Small intestine (tissue), 7 donors: ENCODE measurements around the gene DOCK4. TPM values are rescaled to one million over a fixed set of nuclear protein-coding genes. Genes with fewer than 3 reads are reported as not detected.

Experiments used
- DNase-seq, 2 donors: peaks; one replicate each; pipeline versions ENCODE4 v3.0.0 to v3.0.0-alpha.2; 2013
- FAIRE-seq: peaks from 2 replicates; lab custom pipeline; 2012; peaks lifted over from hg19 to GRCh38; lab: Jason Lieb, UNC
- H3K27ac ChIP-seq, 3 donors: one replicate each; pipeline ENCODE4 v1.5.1; 2013; ENCODE audit warnings: low read length in 2 of 3, mild to moderate bottlenecking in 2 of 3, control low read depth in 1 of 3, inconsistent platforms in 1 of 3, low read depth in 1 of 3, moderate library complexity in 1 of 3
- H3K27me3 ChIP-seq, 3 donors: one replicate each; pipeline ENCODE4 v1.6.1; 2013; ENCODE audit warnings: low read length in 3 of 3, inconsistent platforms in 1 of 3; ENCODE audit not compliant: control insufficient read depth in 3 of 3, insufficient read depth in 3 of 3
- H3K36me3 ChIP-seq, 3 donors: one replicate each; pipeline ENCODE4 v1.6.1; 2013; ENCODE audit warnings: low read length in 3 of 3, inconsistent platforms in 1 of 3, low read depth in 1 of 3, mild to moderate bottlenecking in 1 of 3, moderate library complexity in 1 of 3; ENCODE audit not compliant: control insufficient read depth in 3 of 3, insufficient read depth in 2 of 3
- H3K4me1 ChIP-seq, 3 donors: one replicate each; pipeline ENCODE4 v1.6.1; 2013; ENCODE audit warnings: low read length in 2 of 3, inconsistent platforms in 1 of 3, low read depth in 1 of 3, mild to moderate bottlenecking in 1 of 3, moderate library complexity in 1 of 3; ENCODE audit not compliant: control insufficient read depth in 3 of 3, insufficient read depth in 2 of 3
- H3K4me3 ChIP-seq, 3 donors: one replicate each; pipeline ENCODE4 v1.5.1; 2013; ENCODE audit warnings: low read length in 3 of 3, control low read depth in 1 of 3, inconsistent platforms in 1 of 3, low read depth in 1 of 3, mild to moderate bottlenecking in 1 of 3, moderate library complexity in 1 of 3
- H3K9me3 ChIP-seq, 2 donors: one replicate each; pipeline ENCODE4 v1.6.1; 2013; ENCODE audit warnings: low read depth in 1 of 2, low read length in 1 of 2; ENCODE audit not compliant: control insufficient read depth in 2 of 2, insufficient read depth in 1 of 2
- WGBS, 3 donors: extraction: QIAGEN DNeasy Blood & Tissue Kit; methylation state at CpG; one replicate each; pipeline ENCODE4 v1.1.7; 2013; 5-methylcytosine and 5-hydroxymethylcytosine counted together
- polyA plus RNA-seq, 4 donors: library from polyadenylated mRNA; stranded (reverse) in 3 of 4; unstranded in 1 of 4; fragments of 200-250 nt in 3 of 4; fragments of 120-200 nt in 1 of 4; gene quantifications; one replicate each; pipeline versions ENCODE4 v1.2.1 to v1.2.3, GENCODE V29; 2013
- donor health status: healthy with polysubstance abuse.
- donor health status: control.
- donor health status: control.
- donor health status: Bipolar disorder and iron deficiency.
- donor health status: healthy.

DOCK4 gene
- polyA plus RNA-seq, 4 donors, result 1.9 to 4.1 (median 3.8) TPM; not detected in 1

DNA sequence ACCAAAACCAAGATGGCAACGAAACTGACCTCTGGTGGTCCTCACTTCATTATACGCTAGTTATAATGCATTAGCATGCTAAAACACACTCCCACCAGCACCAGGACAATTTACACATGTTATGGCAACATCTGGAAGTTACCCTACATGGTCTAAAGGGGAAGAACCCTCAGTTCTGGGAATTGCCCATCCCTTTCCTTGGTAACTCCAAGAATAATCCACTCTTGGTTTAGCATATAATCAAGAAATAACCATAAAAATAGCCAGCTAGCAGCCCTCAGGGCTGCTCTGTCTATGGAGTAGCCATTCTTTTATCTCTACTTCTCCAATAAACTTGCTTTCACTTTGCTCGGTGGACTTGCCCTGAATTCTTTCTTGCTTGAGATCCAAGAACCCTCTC lies 191.1 kb downstream of the DOCK4 start:
- H3K27me3 ChIP-seq, result no peaks in the 10 kb centered on the region
- no peaks in the 10 kb centered on the region for H3K9me3 ChIP-seq
- FAIRE-seq (no peak), DNase-seq (no peak)
- 73 to 82% (median 78%) methylated on average over 3 of the region's 3 CpGs for WGBS, 3 donors
- H3K36me3 ChIP-seq, result no peaks in the 10 kb centered on the region
- no peak overlapping the region for H3K27ac ChIP-seq
- peaks cover 0 to 3% (median 0%) of the 10 kb centered on the region in 3 donors for H3K4me1 ChIP-seq
- H3K4me3 ChIP-seq, result no peak overlapping the region

DNA sequence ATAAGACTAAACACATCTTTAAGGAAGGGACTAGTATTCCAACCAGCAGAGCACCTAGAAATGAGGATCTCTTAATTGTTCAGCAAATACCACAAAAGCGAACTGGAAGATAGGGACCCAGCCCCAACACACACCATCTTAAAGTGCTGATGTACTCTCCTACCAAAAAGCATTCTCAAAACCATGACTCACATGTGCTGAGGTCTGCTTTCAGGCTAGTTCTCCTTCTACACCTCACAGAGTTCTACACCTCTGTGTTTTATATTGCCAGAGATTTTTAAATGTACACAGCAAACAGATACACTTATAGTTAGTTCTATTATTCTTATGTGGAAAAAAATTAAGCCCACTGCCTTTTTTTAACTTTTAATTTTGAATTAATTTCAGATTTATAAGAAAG lies 191.9 kb downstream of the DOCK4 start:
- Histone ChIP-seq H3K27me3 (no peaks in the 10 kb centered on the region), H3K27ac (no peak overlapping the region), H3K9me3 (no peaks in the 10 kb centered on the region), H3K4me3 (no peak overlapping the region), H3K4me1 (peaks cover 0 to 3% (median 0%) of the 10 kb centered on the region in 3 donors), H3K36me3 (no peaks in the 10 kb centered on the region)
- 93 to 96% (median 93%) methylated on average over 1 of the region's 1 CpG for WGBS, 3 donors
- no peak for FAIRE-seq
- DNase-seq, result no peak

- FAIRE-seq (no peak), DNase-seq (peak; percentile 14 to 62)
- Histone ChIP-seq H3K9me3 (no peaks in the 10 kb centered on the region), H3K36me3 (no peaks in the 10 kb centered on the region), H3K4me3 (no peak overlapping the region), H3K27ac (no peak overlapping the region), H3K4me1 (peaks cover 0 to 3% (median 0%) of the 10 kb centered on the region in 3 donors), H3K27me3 (no peaks in the 10 kb centered on the region)
- WGBS, 3 donors, result 59 to 80% (median 63%) methylated on average over 5 of the region's 5 CpGs
Measured at GRCh38 chr7:112013274-112013673, 192.9 kb downstream of the DOCK4 start.

- Histone ChIP-seq H3K9me3 (no peaks in the 10 kb centered on the region), H3K36me3 (no peaks in the 10 kb centered on the region), H3K4me3 (no peak overlapping the region), H3K4me1 (peaks cover 0 to 3% (median 0%) of the 10 kb centered on the region in 3 donors), H3K27ac (no peak overlapping the region), H3K27me3 (no peaks in the 10 kb centered on the region)
- WGBS, 3 donors, result 44 to 54% (median 52%) methylated on average over 5 of the region's 5 CpGs
- DNase-seq, result no peak
- FAIRE-seq, result no peak
Measured at GRCh38 chr7:112012242-112012641, 194.0 kb downstream of the DOCK4 start.

DNA sequence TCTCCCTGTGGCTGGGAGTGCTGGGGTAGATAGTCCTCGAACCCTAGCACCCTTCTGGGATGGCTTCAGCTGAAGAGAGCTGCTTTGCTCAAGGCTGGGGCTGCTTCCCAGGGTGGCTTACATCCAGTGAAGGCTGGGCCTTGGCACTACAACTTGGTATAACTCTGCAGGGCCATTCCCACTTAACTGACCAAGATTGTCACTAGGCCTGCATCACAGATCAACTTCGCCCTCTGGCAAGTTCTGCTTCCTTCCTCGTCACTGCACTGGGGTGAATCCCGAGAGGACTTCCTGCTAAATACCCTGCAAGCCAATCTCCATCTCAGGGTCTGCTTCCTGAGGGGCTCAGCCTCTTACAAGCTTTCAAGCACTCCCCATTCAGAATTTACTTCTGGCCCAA lies 195.2 kb downstream of the DOCK4 start:
- Histone ChIP-seq H3K4me3 (no peak overlapping the region), H3K27ac (no peak overlapping the region), H3K4me1 (peaks cover 0 to 3% (median 0%) of the 10 kb centered on the region in 3 donors), H3K36me3 (no peaks in the 10 kb centered on the region), H3K27me3 (no peaks in the 10 kb centered on the region), H3K9me3 (no peaks in the 10 kb centered on the region)
- WGBS, 3 donors, result 67 to 75% (median 69%) methylated on average over 4 of the region's 4 CpGs
- no peak for FAIRE-seq
- no peak for DNase-seq

- H3K27ac ChIP-seq, result no peak overlapping the region
- H3K27me3 ChIP-seq, result no peaks in the 10 kb centered on the region
- DNase-seq (no peak), FAIRE-seq (no peak)
- peaks cover 0 to 6% (median 0%) of the 10 kb centered on the region in 3 donors for H3K4me1 ChIP-seq
- 64 to 85% (median 82%) methylated on average over 2 of the region's 2 CpGs for WGBS, 3 donors
- H3K4me3 ChIP-seq, result no peak overlapping the region
- H3K9me3 ChIP-seq, result no peaks in the 10 kb centered on the region
- H3K36me3 ChIP-seq, result no peaks in the 10 kb centered on the region
Measured at GRCh38 chr7:112010109-112010508, 196.1 kb downstream of the DOCK4 start.

GRCh38 chr7:112009081-112009480 lies 197.1 kb downstream of the DOCK4 start:
- no peak for DNase-seq
- Histone ChIP-seq H3K4me1 (peaks cover 0 to 6% (median 0%) of the 10 kb centered on the region in 3 donors), H3K27me3 (no peaks in the 10 kb centered on the region), H3K4me3 (no peak overlapping the region), H3K27ac (no peak overlapping the region), H3K36me3 (no peaks in the 10 kb centered on the region), H3K9me3 (no peaks in the 10 kb centered on the region)
- FAIRE-seq, result no peak

- Histone ChIP-seq H3K36me3 (no peaks in the 10 kb centered on the region), H3K4me3 (no peak overlapping the region), H3K9me3 (no peaks in the 10 kb centered on the region), H3K27ac (no peak overlapping the region), H3K4me1 (peaks cover 0 to 3% (median 0%) of the 10 kb centered on the region in 3 donors), H3K27me3 (no peaks in the 10 kb centered on the region)
- no peak for DNase-seq
- FAIRE-seq, result no peak
- 89 to 94% (median 92%) methylated on average over 4 of the region's 4 CpGs for WGBS, 3 donors
Measured at GRCh38 chr7:112007185-112007584, 199.0 kb downstream of the DOCK4 start.

DNA sequence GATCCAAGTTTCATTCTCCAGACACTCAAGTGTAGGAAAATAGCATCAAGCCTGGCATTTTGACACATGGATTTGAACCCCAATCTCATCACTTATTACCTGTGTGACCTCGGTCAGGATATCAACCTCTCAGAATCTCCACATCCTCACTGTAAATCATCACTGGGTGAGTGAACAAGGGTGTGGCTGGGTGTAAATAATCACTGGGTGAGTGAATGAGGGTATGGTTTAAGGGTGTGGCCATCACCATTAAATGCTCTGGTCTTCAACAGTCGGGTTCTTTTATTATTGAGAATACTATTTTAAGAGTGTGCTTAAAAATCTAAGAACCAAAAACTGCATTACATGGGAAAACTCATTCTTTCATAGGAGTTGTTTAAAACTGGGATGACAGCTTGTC lies 200.1 kb downstream of the DOCK4 start:
- no peak overlapping the region for H3K27ac ChIP-seq
- no peaks in the 10 kb centered on the region for H3K9me3 ChIP-seq
- FAIRE-seq, result no peak
- 45 to 82% (median 56%) methylated on average over 2 of the region's 2 CpGs for WGBS, 3 donors
- no peaks in the 10 kb centered on the region for H3K27me3 ChIP-seq
- H3K4me3 ChIP-seq, result no peak overlapping the region
- no peak for DNase-seq
- H3K4me1 ChIP-seq, result peaks cover 0 to 3% (median 0%) of the 10 kb centered on the region in 3 donors
- no peaks in the 10 kb centered on the region for H3K36me3 ChIP-seq
